ENCODE data around the gene DOCK3.

DNA sequence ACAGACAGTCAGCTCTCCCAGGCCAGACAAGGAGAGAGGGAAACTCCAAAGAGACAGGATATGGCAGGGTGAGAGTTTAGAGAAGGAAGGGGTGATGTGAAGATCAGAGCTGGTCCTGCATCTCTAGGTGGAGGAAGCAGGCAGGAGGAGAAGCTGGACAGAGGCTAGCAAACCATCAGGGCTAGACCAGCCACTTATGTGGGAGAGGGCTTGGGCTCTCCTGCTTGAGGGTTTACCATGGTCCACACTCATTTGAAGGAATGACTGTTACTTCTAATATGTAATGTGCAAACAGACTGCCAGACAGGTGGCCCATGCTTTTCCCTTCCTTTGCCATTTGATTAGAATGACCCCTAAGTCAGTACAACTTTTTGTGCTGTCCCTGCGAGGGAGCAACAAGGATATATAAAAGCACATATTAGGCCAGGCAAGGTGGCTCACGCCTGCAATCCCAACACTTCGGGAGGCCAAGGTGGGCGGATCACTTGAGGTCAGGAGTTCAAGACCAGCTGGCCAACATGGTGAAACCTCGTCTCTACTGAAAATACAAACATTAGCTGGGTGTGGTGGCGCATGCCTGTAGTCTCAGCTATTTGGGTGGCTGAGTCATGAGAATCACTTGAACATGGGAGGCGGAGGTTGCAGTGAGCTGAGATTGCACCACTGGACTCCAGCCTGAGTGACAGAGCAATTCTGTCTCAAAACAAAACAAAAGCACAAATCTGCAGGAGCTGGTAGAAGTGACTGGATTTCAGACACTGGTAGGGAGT lies 669.4 kb downstream of the DOCK3 start:
- no peak for TF ChIP-seq EZH2phosphoT487 (IDR thresholded peaks at IDR 0.05; ENCODE audit: borderline replicate concordance, low read length)
- TF ChIP-seq, protein P1, sequence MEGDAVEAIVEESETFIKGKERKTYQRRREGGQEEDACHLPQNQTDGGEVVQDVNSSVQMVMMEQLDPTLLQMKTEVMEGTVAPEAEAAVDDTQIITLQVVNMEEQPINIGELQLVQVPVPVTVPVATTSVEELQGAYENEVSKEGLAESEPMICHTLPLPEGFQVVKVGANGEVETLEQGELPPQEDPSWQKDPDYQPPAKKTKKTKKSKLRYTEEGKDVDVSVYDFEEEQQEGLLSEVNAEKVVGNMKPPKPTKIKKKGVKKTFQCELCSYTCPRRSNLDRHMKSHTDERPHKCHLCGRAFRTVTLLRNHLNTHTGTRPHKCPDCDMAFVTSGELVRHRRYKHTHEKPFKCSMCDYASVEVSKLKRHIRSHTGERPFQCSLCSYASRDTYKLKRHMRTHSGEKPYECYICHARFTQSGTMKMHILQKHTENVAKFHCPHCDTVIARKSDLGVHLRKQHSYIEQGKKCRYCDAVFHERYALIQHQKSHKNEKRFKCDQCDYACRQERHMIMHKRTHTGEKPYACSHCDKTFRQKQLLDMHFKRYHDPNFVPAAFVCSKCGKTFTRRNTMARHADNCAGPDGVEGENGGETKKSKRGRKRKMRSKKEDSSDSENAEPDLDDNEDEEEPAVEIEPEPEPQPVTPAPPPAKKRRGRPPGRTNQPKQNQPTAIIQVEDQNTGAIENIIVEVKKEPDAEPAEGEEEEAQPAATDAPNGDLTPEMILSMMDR (IDR thresholded peaks at IDR 0.05; ENCODE audit: low read depth, low read length, poor library complexity, severe bottlenecking) = no peak

Measured in DOHH2 (cell line).